Activated naive CD4-positive, alpha-beta T cell treated with anti-CD3 and anti-CD28 coated beads, Interleukin-2, amount 50 U/mL, for 72 hours (primary cell): Measurements from ENCODE around the gene RUBCN. TPM values are rescaled to one million over a fixed set of nuclear protein-coding genes. Genes with fewer than 3 reads are reported as not detected.
A peak's percentile ranks its signal among the peaks of the same experiment; 100 is the strongest.

ENCODE experiments used
- ATAC-seq, 2 donors: fragments of 150-1000 bp; cut with Tn5 transposase; 2 replicates each; pipeline ENCODE4 v1.10.0; 2021; ENCODE audit warnings: mild to moderate bottlenecking in 2 of 2, moderate library complexity in 2 of 2
- DNase-seq, 2 donors: peaks; one replicate each; pipeline ENCODE4 v3.0.0; 2021 to 2022; ENCODE audit warnings: low spot score in 2 of 2
- H3K27ac Mint-ChIP-seq, 2 donors: one replicate each; pipeline ENCODE4 v1.8.0; 2022; ENCODE audit warnings: mild to moderate bottlenecking in 2 of 2, mixed read lengths in 2 of 2
- H3K36me3 Mint-ChIP-seq, 2 donors: one replicate each; pipeline ENCODE4 v1.8.0; 2022; ENCODE audit warnings: mixed read lengths in 2 of 2
- H3K9me3 Mint-ChIP-seq, 2 donors: one replicate each; pipeline ENCODE4 v1.8.0; 2022; ENCODE audit warnings: mixed read lengths in 2 of 2
- total RNA-seq, 2 donors: library from RNA; stranded (reverse); gene quantifications; one replicate each; pipeline ENCODE4 v1.2.3, GENCODE V29; 2022

Gene RUBCN
- total RNA-seq: 10 to 100 TPM; 26.0 to 49.3 TPM

DNA sequence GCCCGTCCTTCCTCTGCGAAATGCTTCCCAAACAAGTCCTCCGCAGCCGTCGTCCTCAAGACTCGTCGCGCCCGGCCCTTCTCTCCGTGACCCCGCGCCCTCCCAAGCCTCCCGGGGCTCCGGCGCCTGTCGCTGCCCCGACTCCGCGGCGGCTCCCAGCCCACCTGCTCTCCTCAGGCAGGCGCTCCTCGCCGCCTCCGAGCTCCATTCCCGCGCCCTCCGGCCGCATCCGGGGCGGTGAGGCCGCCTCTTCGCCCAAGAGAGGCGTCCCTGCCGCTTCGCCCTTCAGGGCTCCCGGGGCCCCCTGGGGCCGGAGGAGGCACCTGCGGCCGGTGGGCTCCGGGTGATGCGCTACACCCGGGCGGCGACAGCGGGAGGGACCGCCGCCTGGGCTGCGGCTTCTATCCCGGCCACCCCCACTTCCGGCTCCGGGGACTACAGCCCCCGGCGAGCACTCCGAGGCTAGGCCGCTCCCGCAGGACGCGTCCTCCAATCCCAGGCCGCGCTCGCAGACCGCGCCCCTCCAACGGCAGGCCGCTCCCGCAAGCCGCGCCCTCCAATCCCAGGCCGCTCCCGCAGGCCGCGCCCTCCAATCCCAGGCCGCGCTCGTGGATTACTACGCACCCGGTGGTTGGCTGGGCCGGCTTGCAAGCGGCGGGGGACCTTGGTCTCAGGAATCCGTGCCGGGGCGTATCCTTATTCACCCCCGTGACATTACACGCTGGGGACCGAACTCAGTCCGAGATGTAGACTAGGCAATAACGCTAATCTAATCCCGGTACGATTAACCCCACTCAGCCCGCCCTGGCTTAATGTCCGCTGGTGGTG, at the start of gene RUBCN:
RUBCN (minus strand) TSS at position 414 of the 828 bp plus-strand sequence; CDS start at position 229, 185 bp downstream.
- Mint-ChIP-seq H3K27ac (peak within 1 kb of the TSS; percentile 92 to 94), H3K9me3 (no peaks in the 10 kb centered on the region), H3K36me3 (peaks cover 0 to 11% of the 10 kb centered on the region in 2 donors)
- ATAC-seq (peak; percentile 94 to 97), DNase-seq (peak; percentile 94 to 96)

GRCh38 chr3:197784019-197784585, 47.4 kb upstream of the RUBCN start:
- H3K9me3 Mint-ChIP-seq: no peaks in the 10 kb centered on the region
- H3K27ac Mint-ChIP-seq: peak overlapping the region in 1 of 2 donors; percentile 22
- ATAC-seq (no peak), DNase-seq (no peak)
- H3K36me3 Mint-ChIP-seq: no peaks in the 10 kb centered on the region

GRCh38 chr3:197782230-197782629, 45.5 kb upstream of the RUBCN start:
- H3K36me3 Mint-ChIP-seq: no peaks in the 10 kb centered on the region
- DNase-seq (no peak), ATAC-seq (no peak)
- H3K27ac Mint-ChIP-seq: no peak overlapping the region
- H3K9me3 Mint-ChIP-seq: no peaks in the 10 kb centered on the region

DNA sequence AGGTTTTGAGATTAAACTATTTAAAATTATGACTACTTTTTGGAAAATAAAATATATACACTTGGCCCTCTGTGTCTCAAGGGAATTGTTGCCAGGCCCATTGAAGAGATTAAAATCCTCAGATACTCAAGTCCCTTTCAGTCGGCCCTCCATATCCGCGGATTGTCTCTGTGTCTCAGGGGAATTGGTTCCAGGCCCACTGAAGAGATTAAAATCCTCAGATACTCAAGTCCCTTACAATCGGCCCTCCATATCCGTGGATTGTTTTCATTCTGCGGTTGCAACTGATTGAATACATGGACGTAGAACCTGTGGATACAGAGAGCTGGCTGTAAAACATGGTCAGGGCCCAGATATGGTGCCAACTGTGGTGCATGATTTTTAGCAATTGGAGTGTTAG, 38.6 kb upstream of the RUBCN start:
- Mint-ChIP-seq H3K36me3 (no peaks in the 10 kb centered on the region), H3K27ac (no peak overlapping the region), H3K9me3 (no peaks in the 10 kb centered on the region)
- ATAC-seq (no peak), DNase-seq (no peak)

DNA sequence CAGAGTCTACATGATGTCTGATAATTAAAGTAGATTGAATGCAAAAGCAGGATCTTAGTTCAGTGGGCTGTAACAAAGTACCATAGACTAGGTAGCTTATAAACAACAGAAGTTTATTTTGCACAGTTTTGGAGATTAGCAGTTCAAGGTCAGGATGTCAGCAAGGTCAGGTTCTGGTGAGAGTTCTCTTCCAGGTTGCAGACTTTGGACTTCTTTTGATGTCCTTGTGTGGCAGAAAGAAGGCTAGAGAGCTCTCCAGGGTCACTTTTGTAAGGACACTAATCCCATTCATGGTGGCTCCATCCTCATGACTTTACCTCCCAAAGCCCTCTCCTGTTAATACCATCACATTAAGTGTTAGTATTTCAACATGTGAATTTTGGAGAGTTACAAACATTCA, 25.1 kb upstream of the RUBCN start:
- Mint-ChIP-seq H3K36me3 (peaks cover 0 to 6% of the 10 kb centered on the region in 2 donors), H3K27ac (no peak overlapping the region), H3K9me3 (no peaks in the 10 kb centered on the region)
- ATAC-seq (no peak), DNase-seq (no peak)

DNA sequence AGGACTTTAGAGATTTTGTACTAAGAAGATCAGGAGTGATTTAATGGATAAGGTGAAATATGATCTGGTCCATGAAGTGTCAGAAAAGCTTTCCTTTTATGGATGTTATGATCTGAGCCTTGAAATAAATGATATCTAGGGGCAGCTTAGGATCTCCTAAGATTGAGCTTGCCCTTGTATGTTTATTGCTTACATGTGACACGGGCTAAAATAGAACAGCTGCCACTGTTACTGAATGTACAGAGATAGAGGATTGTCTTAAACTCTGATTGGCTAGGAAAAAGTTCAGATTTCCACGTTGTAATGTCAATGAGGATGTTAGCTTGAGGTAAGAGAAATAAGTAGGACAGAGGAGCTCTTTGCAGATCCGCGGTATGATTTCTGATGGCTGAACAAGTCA, 21.8 kb upstream of the RUBCN start:
- H3K9me3 Mint-ChIP-seq: no peaks in the 10 kb centered on the region
- H3K27ac Mint-ChIP-seq: no peak overlapping the region
- DNase-seq: no peak
- ATAC-seq: no peak
- H3K36me3 Mint-ChIP-seq: no peaks in the 10 kb centered on the region

DNA sequence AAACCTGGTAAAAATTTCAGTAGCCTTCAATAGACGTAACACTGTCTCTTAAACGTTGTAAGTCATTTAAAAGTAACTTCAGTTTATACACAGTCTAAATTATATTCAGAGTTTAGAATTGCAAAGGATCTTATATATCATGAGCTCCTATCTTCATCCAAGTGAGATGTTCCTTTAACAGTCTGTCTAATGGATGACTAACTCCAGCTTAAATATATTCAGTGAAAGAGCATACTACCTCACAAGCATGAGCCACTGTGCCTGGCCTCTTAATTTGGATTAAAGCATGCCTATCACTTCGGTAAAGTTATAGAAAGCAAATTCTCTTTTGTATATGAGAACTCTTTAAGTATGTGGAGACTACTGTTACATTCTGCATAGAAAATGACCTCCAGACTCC, 20.0 kb upstream of the RUBCN start:
- DNase-seq (no peak), ATAC-seq (no peak)
- H3K36me3 Mint-ChIP-seq: no peaks in the 10 kb centered on the region
- no peaks in the 10 kb centered on the region for H3K9me3 Mint-ChIP-seq
- H3K27ac Mint-ChIP-seq: no peak overlapping the region

GRCh38 chr3:197753263-197753662, 16.6 kb upstream of the RUBCN start:
- DNase-seq (no peak), ATAC-seq (no peak)
- Mint-ChIP-seq H3K9me3 (no peaks in the 10 kb centered on the region), H3K27ac (peak overlapping the region in 1 of 2 donors; percentile 55), H3K36me3 (peaks cover 9 to 10% of the 10 kb centered on the region in 2 donors)

DNA sequence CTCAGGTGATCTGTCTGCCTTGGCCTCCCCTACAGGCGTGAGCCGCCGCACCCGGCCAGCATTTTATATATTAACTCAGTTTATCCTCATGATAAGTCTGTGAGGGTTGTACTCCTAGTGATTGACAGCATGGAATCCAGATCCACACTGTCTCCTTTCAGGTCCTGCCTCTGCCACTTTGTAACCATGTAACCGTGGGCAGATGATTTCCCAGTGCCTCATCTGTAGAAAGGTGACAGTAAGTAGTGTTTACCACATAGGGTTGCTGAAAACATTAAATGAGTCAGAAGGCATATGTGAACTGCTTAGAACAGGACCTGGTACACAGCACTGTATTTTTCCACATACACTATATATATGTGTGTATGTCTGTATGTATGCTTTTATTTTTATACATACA, 15.4 kb upstream of the RUBCN start:
- Mint-ChIP-seq H3K36me3 (peaks cover 9 to 10% of the 10 kb centered on the region in 2 donors), H3K9me3 (no peaks in the 10 kb centered on the region), H3K27ac (peak overlapping the region; percentile 82 to 90)
- DNase-seq (peak in 1 of 2 donors; percentile 25), ATAC-seq (peak; percentile 25 to 59)

- no peaks in the 10 kb centered on the region for H3K9me3 Mint-ChIP-seq
- peak overlapping the region; percentile 90 to 92 for H3K27ac Mint-ChIP-seq
- peaks cover 9 to 10% of the 10 kb centered on the region in 2 donors for H3K36me3 Mint-ChIP-seq
- ATAC-seq (peak in 1 of 2 donors; percentile 12), DNase-seq (peak; percentile 30 to 64)
Observed at GRCh38 chr3:197750858-197751737, 14.4 kb upstream of the RUBCN start.

- DNase-seq (peak; percentile 56 to 70), ATAC-seq (peak; percentile 46 to 72)
- Mint-ChIP-seq H3K9me3 (no peaks in the 10 kb centered on the region), H3K27ac (peak overlapping the region; percentile 90 to 92), H3K36me3 (peaks cover 9 to 10% of the 10 kb centered on the region in 2 donors)
Observed at GRCh38 chr3:197750396-197750831, 13.7 kb upstream of the RUBCN start.

- Mint-ChIP-seq H3K9me3 (no peaks in the 10 kb centered on the region), H3K27ac (peak within 1 kb of the TSS; percentile 90 to 95), H3K36me3 (peaks cover 9 to 10% of the 10 kb centered on the region in 2 donors)
- ATAC-seq: peak; percentile 84 to 87
- peak; percentile 82 to 84 for DNase-seq
Observed at GRCh38 chr3:197749601-197750395, 13.1 kb upstream of the RUBCN start, which contains the start of gene FYTTD1. FYTTD1 (plus strand) TSS chr3:197749883; CDS start chr3:197749972, 89 bp downstream.

- ATAC-seq (peak; percentile 39 to 65), DNase-seq (no peak)
- Mint-ChIP-seq H3K9me3 (no peaks in the 10 kb centered on the region), H3K27ac (peak overlapping the region; percentile 90 to 95), H3K36me3 (peaks cover 9 to 10% of the 10 kb centered on the region in 2 donors)
Observed at GRCh38 chr3:197749315-197749600, 12.6 kb upstream of the RUBCN start.

DNA sequence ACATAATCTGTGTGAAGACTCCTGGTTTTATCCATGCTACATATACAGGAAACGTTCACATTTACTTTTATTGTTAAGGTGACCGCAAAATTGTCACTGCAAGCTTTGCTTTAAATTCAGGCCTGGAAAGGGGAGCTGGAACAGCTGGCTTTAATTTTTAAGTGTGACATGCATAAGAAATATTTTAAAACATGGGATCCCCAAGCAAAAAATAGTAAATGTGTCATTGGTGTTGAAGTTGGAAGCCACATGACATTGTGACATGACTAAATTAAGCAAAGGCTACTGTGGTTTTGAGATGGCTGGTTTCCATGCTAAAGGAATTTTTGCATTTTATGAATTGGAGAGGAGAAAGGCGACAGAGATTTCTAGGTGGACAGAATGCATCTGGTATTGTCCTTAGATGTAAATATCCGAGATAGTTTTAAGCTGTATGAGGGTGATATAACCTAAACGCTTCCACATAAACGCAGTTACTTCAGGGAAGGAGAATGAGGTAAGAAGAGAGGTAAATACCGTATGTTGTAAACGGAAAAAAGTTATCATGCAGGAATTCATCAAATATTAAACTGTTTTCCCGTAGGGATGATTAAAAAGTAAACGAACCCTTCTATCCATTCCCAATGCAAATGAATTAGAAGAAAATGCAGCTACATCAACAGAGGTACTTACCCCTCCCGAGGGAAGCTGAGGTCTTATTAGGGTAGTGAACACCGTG, 12.1 kb upstream of the RUBCN start:
- Mint-ChIP-seq H3K27ac (peak overlapping the region in 1 of 2 donors; percentile 90), H3K9me3 (no peaks in the 10 kb centered on the region), H3K36me3 (peaks cover 9 to 10% of the 10 kb centered on the region in 2 donors)
- ATAC-seq: no peak
- no peak for DNase-seq

DNA sequence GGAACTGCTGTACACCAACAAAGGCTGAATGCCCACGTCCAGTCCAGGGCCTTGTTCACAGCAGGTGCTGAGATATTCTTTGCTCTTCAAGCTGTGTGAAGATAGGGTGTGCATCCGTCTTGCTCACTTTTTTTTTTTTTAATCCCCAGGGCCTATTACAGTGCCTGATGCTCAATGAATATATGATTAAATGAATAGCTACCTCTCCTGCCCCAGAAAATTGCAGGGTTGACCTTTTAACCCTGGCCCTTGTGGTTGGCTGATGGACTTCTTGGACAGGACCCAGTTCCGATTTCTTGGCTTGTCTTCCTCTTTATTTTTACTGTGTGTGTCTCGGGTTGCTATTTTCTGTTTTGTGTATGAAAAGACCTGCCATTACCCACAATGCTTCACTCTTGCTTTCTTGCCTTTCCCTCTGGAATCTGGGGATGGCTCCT, 10.1 kb upstream of the RUBCN start:
- no peak for ATAC-seq
- Mint-ChIP-seq H3K27ac (no peak overlapping the region), H3K9me3 (no peaks in the 10 kb centered on the region), H3K36me3 (peaks cover 9 to 10% of the 10 kb centered on the region in 2 donors)
- no peak for DNase-seq
